ENCODE results near the gene MCTP2. TPM values are rescaled to one million over a fixed set of nuclear protein-coding genes. Genes with fewer than 3 reads are reported as not detected.

Gene MCTP2, protein sequence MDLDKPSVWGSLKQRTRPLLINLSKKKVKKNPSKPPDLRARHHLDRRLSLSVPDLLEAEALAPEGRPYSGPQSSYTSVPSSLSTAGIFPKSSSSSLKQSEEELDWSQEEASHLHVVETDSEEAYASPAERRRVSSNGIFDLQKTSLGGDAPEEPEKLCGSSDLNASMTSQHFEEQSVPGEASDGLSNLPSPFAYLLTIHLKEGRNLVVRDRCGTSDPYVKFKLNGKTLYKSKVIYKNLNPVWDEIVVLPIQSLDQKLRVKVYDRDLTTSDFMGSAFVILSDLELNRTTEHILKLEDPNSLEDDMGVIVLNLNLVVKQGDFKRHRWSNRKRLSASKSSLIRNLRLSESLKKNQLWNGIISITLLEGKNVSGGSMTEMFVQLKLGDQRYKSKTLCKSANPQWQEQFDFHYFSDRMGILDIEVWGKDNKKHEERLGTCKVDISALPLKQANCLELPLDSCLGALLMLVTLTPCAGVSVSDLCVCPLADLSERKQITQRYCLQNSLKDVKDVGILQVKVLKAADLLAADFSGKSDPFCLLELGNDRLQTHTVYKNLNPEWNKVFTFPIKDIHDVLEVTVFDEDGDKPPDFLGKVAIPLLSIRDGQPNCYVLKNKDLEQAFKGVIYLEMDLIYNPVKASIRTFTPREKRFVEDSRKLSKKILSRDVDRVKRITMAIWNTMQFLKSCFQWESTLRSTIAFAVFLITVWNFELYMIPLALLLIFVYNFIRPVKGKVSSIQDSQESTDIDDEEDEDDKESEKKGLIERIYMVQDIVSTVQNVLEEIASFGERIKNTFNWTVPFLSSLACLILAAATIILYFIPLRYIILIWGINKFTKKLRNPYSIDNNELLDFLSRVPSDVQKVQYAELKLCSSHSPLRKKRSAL
- 7.3 to 7.4 TPM (median 7.4 TPM) in 3 replicates for total RNA-seq (2021)
- Bru-seq, nascent RNA = percentile 53 among the genes with signal in this experiment
- long read RNA-seq, experiment 1, full-length matches to known transcripts = 1 of 24 reads
- long read RNA-seq, experiment 1, partial matches to known transcripts = 1 of 24 reads
- long read RNA-seq, experiment 1, other reads (novel, unspliced or antisense) = 22 of 24 reads
- long read RNA-seq, experiment 2, full-length matches to known transcripts = 1 of 4 reads
- long read RNA-seq, experiment 2, partial matches to known transcripts = 2 of 4 reads
- long read RNA-seq, experiment 2, other reads (novel, unspliced or antisense) = 1 of 4 reads
- long read RNA-seq, experiment 3 = 0 reads

- ChIA-PET POLR2A (interaction anchor here (0.6 to 1.0 kb wide), 2 partner anchors 94 to 633 kb away, joined by 3 read pairs; no protein-coding TSS in a partner anchor), CTCF (interaction anchor here (0.5 to 3.4 kb wide), 8 partner anchors 16 to 111 kb away, joined by 3 to 14 read pairs (median 4); no protein-coding TSS in a partner anchor)
- peaks cover 50% of the 10 kb centered on the region for H3K4me1 Mint-ChIP-seq
- DNase-seq (ENCODE audit: low spot score) (peak; percentile 83), ATAC-seq (peak; percentile 89)
- H3K36me3 Mint-ChIP-seq = no peaks in the 10 kb centered on the region
- no peaks in the 10 kb centered on the region for H3K9me3 Mint-ChIP-seq
- peaks cover 22% of the 10 kb centered on the region for H3K27me3 Mint-ChIP-seq (ENCODE audit: low read depth)
- H3K27ac Mint-ChIP-seq = peak within 1 kb of the TSS; percentile 39
- H3K4me3 Mint-ChIP-seq = peak within 1 kb of the TSS; percentile 79
- TF ChIP-seq PREB (CRISPR knock-in tag; IDR thresholded peaks at IDR 0.05; ENCODE audit: borderline replicate concordance) = no peak
- 0 out of 2 replicates have a peak, but pooled peaks have one; percentile 67 for TF ChIP-seq MYBL2 (CRISPR knock-in tag; IDR thresholded peaks at IDR 0.05)
- no peak; the same call in 1 of the 2 replicates for TF ChIP-seq KAT7 (CRISPR knock-in tag; IDR thresholded peaks at IDR 0.05; ENCODE audit: borderline replicate concordance)
- TF ChIP-seq ETV6 (CRISPR knock-in tag; IDR thresholded peaks at IDR 0.05) = no peak; the same call in 1 of the 2 replicates
- TF ChIP-seq NR2C2 (CRISPR knock-in tag; IDR thresholded peaks at IDR 0.05) = no peak
- no peak for TF ChIP-seq PRDM15 (CRISPR knock-in tag; IDR thresholded peaks at IDR 0.05)
- TF ChIP-seq ATF1 (CRISPR knock-in tag; IDR thresholded peaks at IDR 0.05) = no peak
- TF ChIP-seq, protein P1, sequence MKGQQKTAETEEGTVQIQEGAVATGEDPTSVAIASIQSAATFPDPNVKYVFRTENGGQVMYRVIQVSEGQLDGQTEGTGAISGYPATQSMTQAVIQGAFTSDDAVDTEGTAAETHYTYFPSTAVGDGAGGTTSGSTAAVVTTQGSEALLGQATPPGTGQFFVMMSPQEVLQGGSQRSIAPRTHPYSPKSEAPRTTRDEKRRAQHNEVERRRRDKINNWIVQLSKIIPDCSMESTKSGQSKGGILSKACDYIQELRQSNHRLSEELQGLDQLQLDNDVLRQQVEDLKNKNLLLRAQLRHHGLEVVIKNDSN (CRISPR knock-in tag; IDR thresholded peaks at IDR 0.05) = no peak
- 0 out of 2 replicates have a peak, but pooled peaks have one; percentile 4 for TF ChIP-seq ZNF232 (CRISPR knock-in tag; IDR thresholded peaks at IDR 0.05)
- TF ChIP-seq ERG (CRISPR knock-in tag; IDR thresholded peaks at IDR 0.05) = no peak
- no peak for TF ChIP-seq CBFB (CRISPR knock-in tag; IDR thresholded peaks at IDR 0.05; ENCODE audit: low read depth)
- TF ChIP-seq RORB (CRISPR knock-in tag; IDR thresholded peaks at IDR 0.05) = no peak
- TF ChIP-seq RELA (CRISPR knock-in tag; IDR thresholded peaks at IDR 0.05; ENCODE audit: borderline replicate concordance) = 0 out of 2 replicates have a peak, but pooled peaks have one; percentile 14
- TF ChIP-seq, protein P2, sequence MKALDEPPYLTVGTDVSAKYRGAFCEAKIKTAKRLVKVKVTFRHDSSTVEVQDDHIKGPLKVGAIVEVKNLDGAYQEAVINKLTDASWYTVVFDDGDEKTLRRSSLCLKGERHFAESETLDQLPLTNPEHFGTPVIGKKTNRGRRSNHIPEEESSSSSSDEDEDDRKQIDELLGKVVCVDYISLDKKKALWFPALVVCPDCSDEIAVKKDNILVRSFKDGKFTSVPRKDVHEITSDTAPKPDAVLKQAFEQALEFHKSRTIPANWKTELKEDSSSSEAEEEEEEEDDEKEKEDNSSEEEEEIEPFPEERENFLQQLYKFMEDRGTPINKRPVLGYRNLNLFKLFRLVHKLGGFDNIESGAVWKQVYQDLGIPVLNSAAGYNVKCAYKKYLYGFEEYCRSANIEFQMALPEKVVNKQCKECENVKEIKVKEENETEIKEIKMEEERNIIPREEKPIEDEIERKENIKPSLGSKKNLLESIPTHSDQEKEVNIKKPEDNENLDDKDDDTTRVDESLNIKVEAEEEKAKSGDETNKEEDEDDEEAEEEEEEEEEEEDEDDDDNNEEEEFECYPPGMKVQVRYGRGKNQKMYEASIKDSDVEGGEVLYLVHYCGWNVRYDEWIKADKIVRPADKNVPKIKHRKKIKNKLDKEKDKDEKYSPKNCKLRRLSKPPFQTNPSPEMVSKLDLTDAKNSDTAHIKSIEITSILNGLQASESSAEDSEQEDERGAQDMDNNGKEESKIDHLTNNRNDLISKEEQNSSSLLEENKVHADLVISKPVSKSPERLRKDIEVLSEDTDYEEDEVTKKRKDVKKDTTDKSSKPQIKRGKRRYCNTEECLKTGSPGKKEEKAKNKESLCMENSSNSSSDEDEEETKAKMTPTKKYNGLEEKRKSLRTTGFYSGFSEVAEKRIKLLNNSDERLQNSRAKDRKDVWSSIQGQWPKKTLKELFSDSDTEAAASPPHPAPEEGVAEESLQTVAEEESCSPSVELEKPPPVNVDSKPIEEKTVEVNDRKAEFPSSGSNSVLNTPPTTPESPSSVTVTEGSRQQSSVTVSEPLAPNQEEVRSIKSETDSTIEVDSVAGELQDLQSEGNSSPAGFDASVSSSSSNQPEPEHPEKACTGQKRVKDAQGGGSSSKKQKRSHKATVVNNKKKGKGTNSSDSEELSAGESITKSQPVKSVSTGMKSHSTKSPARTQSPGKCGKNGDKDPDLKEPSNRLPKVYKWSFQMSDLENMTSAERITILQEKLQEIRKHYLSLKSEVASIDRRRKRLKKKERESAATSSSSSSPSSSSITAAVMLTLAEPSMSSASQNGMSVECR (CRISPR knock-in tag; IDR thresholded peaks at IDR 0.05; ENCODE audit: borderline replicate concordance) = no peak
- TF ChIP-seq ZBTB21 (CRISPR knock-in tag; IDR thresholded peaks at IDR 0.05; ENCODE audit: borderline replicate concordance) = peak; percentile 55; the same call in 1 of the 2 replicates
- TF ChIP-seq NFATC4 (CRISPR knock-in tag; IDR thresholded peaks at IDR 0.05) = no peak
- TF ChIP-seq, protein P3, sequence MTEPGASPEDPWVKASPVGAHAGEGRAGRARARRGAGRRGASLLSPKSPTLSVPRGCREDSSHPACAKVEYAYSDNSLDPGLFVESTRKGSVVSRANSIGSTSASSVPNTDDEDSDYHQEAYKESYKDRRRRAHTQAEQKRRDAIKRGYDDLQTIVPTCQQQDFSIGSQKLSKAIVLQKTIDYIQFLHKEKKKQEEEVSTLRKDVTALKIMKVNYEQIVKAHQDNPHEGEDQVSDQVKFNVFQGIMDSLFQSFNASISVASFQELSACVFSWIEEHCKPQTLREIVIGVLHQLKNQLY (CRISPR knock-in tag; IDR thresholded peaks at IDR 0.05) = no peak
- no peak for TF ChIP-seq E2F5 (CRISPR knock-in tag; IDR thresholded peaks at IDR 0.05)
Measured at GRCh38 chr15:94230883-94231722, at the start of gene MCTP2. Gene MCTP2, plus strand, starts transcription at chr15:94231561. Its CDS starts 66,705 bp downstream, at chr15:94298266.

Measured in WTC11 (cell line).